WERI-Rb-1 (cell line): ENCODE results near the gene CDYL.
"Not testable (repeated sequence)": the region's sequence is repeated elsewhere in the genome, so short reads cannot be mapped to it uniquely, and the experiment has no call there.

ENCODE experiments used
- DNase-seq: peaks from one replicate; pipeline ENCODE4 v3.0.0-alpha.2; 2020
- H3K27ac ChIP-seq: fragments of 250-450 bp; sonication (Bioruptor Pico); 2 replicates; pipeline ENCODE4 v1.5.1; 2020; ENCODE audit warnings: mild to moderate bottlenecking, moderate library complexity
- H3K27me3 ChIP-seq: fragments of 250-450 bp; sonication (Bioruptor Pico); 2 replicates; pipeline ENCODE4 v1.5.1; 2021; ENCODE audit warnings: mild to moderate bottlenecking, low read depth, moderate library complexity; ENCODE audit not compliant: insufficient read depth, severe bottlenecking
- H3K36me3 ChIP-seq: fragments of 250-450 bp; sonication (Bioruptor Pico); 2 replicates; pipeline ENCODE4 v1.5.1; 2020; ENCODE audit warnings: mild to moderate bottlenecking, moderate library complexity
- H3K4me3 ChIP-seq: 2 replicates; pipeline ENCODE4 v1.5.1; 2011; ENCODE audit warnings: low read depth, mild to moderate bottlenecking, control low read depth, low read length
- H3K9me3 ChIP-seq: fragments of 250-450 bp; sonication (Bioruptor Pico); 2 replicates; pipeline ENCODE4 v1.5.1; 2021; ENCODE audit warnings: mild to moderate bottlenecking, moderate library complexity; ENCODE audit not compliant: severe bottlenecking
- TF ChIP-seq, protein P1 (sequence below): IDR thresholded peaks from 2 replicates; pipeline ENCODE4 v1.5.1; 2011; ENCODE audit warnings: low read depth, mild to moderate bottlenecking, control low read depth, inconsistent platforms, low read length

Gene CDYL

DNA sequence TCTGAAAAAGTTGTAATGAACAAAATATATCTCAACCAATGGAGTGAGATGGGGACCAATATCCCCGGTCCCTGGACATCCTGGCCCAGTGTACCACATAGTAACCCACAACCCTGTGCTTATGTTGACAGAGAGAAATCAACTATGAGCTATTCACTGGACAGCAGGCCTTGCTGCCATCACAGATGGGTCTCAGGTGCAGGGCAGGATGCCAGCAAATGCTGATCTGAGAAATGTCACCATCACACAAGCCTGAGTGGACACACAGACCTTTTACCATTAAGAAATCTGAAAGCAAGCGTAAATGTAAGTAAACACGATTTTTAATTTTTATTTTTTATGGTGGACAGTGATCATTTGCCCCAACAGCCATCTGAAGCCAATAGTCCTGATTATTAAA, 218.5 kb downstream of the CDYL start:
- TF ChIP-seq, protein P1, sequence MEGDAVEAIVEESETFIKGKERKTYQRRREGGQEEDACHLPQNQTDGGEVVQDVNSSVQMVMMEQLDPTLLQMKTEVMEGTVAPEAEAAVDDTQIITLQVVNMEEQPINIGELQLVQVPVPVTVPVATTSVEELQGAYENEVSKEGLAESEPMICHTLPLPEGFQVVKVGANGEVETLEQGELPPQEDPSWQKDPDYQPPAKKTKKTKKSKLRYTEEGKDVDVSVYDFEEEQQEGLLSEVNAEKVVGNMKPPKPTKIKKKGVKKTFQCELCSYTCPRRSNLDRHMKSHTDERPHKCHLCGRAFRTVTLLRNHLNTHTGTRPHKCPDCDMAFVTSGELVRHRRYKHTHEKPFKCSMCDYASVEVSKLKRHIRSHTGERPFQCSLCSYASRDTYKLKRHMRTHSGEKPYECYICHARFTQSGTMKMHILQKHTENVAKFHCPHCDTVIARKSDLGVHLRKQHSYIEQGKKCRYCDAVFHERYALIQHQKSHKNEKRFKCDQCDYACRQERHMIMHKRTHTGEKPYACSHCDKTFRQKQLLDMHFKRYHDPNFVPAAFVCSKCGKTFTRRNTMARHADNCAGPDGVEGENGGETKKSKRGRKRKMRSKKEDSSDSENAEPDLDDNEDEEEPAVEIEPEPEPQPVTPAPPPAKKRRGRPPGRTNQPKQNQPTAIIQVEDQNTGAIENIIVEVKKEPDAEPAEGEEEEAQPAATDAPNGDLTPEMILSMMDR = no peak
- Histone ChIP-seq H3K27ac (no peak overlapping the region), H3K27me3 (no peaks in the 10 kb centered on the region), H3K36me3 (no peaks in the 10 kb centered on the region; the same call in 1 of the 2 replicates), H3K9me3 (no peaks in the 10 kb centered on the region), H3K4me3 (no peak overlapping the region)
- DNase-seq = no peak

DNA sequence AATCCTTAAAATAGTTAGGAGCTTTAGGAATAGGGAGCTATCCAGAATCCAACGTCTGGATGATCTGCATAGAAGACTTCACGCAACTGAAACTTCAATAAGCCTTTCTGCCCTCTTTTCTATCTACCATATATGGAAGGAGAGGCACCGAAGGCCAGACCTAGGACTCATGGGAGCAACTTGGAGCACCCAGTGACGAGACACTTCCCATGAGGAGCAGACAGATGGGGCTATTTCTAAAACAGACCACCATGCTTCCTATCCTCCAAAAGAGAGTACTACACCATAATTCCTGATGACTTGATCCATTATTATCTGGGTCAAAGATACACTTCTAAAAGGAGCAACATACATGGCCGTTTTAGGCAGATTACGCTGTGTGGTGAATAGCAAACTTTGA, 221.7 kb downstream of the CDYL start:
- Histone ChIP-seq H3K27ac (no peak overlapping the region), H3K9me3 (no peaks in the 10 kb centered on the region), H3K27me3 (no peaks in the 10 kb centered on the region), H3K36me3 (no peaks in the 10 kb centered on the region; the same call in none of the 2 replicates), H3K4me3 (no peak overlapping the region)
- no peak for DNase-seq
- TF ChIP-seq, protein P1 = no peak

DNA sequence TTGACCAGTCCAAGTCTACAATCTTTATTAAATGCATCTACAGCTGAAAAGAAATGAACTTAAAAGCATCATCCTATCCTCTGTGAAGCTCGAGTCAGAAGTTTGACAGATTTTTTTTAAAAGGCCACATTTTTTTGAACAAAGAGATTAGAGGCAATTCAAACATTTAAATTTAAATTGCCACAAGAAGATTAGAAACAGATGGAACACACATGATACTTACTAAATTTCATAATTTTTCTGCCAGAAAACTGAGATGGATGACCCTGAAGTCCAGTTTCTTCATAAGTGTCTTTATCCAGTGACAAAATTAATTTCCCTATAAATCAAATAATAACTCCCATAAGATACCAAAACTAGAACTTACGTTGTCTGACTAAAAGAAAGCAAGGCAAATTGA, 223.4 kb downstream of the CDYL start:
- no peaks in the 10 kb centered on the region; the same call in none of the 2 replicates for H3K36me3 ChIP-seq
- TF ChIP-seq, protein P1 = no peak
- H3K4me3 ChIP-seq = no peak overlapping the region
- no peaks in the 10 kb centered on the region for H3K9me3 ChIP-seq
- H3K27ac ChIP-seq = no peak overlapping the region
- DNase-seq = no peak
- no peaks in the 10 kb centered on the region for H3K27me3 ChIP-seq

DNA sequence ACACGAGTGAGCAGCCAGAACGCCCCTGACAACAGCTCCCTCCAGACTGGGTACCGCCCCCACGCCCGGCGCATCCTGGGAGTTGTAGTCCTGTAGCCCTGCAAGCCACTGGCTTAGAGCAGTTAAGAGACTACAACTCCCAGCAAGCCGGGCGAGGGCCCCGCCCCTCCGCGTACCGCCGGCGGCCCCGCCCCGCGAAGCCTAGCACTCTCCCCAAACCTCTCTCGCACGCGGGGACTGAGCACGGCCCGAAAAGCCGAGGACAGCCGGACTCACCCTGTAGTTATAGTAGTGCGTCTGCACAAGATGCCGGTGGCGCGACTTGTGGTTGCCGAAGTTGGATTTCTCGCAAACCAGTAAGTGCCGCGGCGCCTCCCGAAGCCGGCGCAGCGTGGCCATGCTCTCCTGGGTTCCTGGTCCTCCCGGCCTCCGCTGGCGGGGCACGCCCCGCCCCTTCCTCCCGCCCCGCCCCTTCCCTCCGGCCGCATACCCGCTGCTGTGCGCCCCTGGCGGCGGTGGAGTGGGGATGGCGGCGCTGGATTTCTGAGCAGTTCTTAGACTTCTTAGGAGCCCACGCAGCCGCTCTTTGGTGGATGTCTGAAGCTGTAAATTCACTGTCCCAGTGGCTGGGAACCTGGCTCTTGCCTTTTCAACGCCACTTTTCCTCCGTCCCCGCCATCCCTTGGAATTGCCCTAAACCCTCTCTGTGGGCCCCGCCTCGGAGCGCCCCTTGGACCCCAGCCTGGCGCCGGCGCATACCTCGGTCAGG, 227.6 kb downstream of the CDYL start, which contains the start of gene RPP40:
RPP40 (minus strand) TSS at position 434 of the 769 bp plus-strand sequence; CDS start at position 399, 35 bp downstream.
- H3K9me3 ChIP-seq = no peaks in the 10 kb centered on the region
- no peaks in the 10 kb centered on the region; the same call in 1 of the 2 replicates for H3K36me3 ChIP-seq
- H3K4me3 ChIP-seq = peak within 1 kb of the TSS; percentile 87
- peak; percentile 100 for DNase-seq
- peak within 1 kb of the TSS; percentile 77 for H3K27ac ChIP-seq
- H3K27me3 ChIP-seq = no peaks in the 10 kb centered on the region
- TF ChIP-seq, protein P1 = peak; percentile 91

DNA sequence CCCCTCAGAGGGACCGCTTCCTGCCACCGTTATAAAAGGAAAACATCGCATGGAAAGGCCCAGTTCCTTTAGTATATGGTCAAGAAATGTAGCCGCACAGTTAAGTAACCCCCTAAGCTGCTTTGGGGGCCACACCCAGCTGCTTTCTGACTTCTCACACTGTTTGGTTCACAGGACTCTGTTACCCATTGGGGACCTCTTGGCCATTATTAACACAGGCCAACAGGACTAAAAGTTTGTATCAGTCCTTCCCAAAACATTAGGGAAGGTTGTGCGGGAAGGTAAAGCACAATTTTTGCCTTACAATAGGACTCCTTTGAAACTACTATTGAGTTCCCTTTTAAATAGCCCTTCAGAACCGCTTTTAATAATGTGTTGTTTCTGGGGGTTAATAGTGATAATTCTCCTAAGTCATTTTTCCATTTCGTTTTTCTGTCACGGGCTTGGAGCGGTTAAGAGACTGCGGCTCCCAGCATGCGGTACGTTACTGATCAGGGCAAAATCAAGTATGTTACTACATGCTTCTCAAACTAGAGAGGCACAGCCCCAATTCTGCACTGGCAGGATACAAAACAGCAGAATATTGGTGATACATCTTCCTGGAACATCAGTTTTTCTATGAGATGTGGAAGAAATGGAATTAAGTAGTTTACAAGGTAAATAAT, 228.3 kb downstream of the CDYL start:
- no peaks in the 10 kb centered on the region; the same call in 1 of the 2 replicates for H3K36me3 ChIP-seq
- TF ChIP-seq, protein P1 = no peak
- peak overlapping the region; percentile 87 for H3K4me3 ChIP-seq
- no peak for DNase-seq
- H3K27me3 ChIP-seq = no peaks in the 10 kb centered on the region
- peak overlapping the region; percentile 77 for H3K27ac ChIP-seq
- no peaks in the 10 kb centered on the region for H3K9me3 ChIP-seq

DNA sequence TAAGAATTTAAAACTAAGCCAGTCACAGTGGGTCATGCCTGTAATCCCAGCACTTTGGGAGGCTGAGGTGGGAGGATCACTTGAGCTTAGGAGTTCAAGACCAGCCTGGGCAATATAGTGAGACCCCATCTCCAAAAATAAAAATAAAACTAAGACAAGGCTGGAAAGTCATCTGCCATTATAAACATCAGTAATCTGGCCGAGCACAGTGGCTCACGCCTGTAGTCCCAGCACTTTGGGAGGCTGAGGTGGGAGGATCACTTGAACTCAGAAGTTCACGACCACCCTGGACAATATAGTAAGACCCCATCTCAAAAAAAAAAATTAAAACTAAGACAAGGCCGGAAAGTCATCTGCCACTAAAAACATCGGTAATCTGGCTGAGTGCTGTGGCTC, 228.8 kb downstream of the CDYL start:
- H3K27ac ChIP-seq, H3K27me3 ChIP-seq, H3K4me3 ChIP-seq, H3K9me3 ChIP-seq, H3K36me3 ChIP-seq, DNase-seq: not testable (repeated sequence)
